HEK293 (cell line): ENCODE results near the gene LPP.
A peak's percentile ranks its signal among the peaks of the same experiment; 100 is the strongest.

Source experiments
- CTCF ChIA-PET: fragments of 350-600 bp; formaldehyde crosslinking; extraction: SDS; loops from one replicate; lab custom pipeline; 2021; ENCODE audit warnings: antibody characterized with exemption; lab: Yijun Ruan, JAX
- POLR2A ChIA-PET: fragments of 300-600 bp; formaldehyde crosslinking; extraction: SDS; loops from one replicate; lab custom pipeline; 2020; ENCODE audit warnings: antibody characterized with exemption, inconsistent platforms; lab: Yijun Ruan, JAX
- H3K27ac ChIP-seq: fragments of 200-500 bp; sonication (Bioruptor generic); 2 replicates; pipeline ENCODE4 v1.5.1; 2014; ENCODE audit warnings: low read depth, low read length, control low read depth, inconsistent platforms; ENCODE audit errors: extremely low read depth
- H3K36me3 ChIP-seq, 2 experiments: fragments of 200-500 bp in 1 of 2; sonication (Bioruptor generic) in 1 of 2; 1 replicate in 1 of 2; 2 replicates in 1 of 2; pipeline ENCODE4 v1.5.1; 2014 to 2017; ENCODE audit warnings: inconsistent platforms in 2 of 2, low read length in 2 of 2; ENCODE audit not compliant: control insufficient read depth in 2 of 2, insufficient read depth in 1 of 2
- H3K4me1 ChIP-seq: fragments of 200-500 bp; sonication (Bioruptor generic); 2 replicates; pipeline ENCODE4 v1.5.1; 2014; ENCODE audit warnings: mild to moderate bottlenecking, low read length, inconsistent platforms; ENCODE audit not compliant: control insufficient read depth, insufficient read depth
- H3K4me3 ChIP-seq: 2 replicates; pipeline ENCODE4 v1.5.1; 2011; ENCODE audit warnings: low read depth, mild to moderate bottlenecking, control low read depth, low read length, moderate library complexity
- H3K9me3 ChIP-seq: fragments of 200-500 bp; sonication (Bioruptor generic); 2 replicates; pipeline ENCODE4 v1.5.1; 2014; ENCODE audit warnings: low read depth, low read length, inconsistent platforms; ENCODE audit not compliant: control insufficient read depth, insufficient read depth
- FEZF1 ChIP-seq: fragments of 450-650 bp; formaldehyde crosslinking; IDR thresholded peaks from 2 replicates; pipeline ENCODE4 v1.5.1; 2016; ENCODE audit warnings: missing biosample characterization, missing genetic modification characterization
- TCF7L2 ChIP-seq: IDR thresholded peaks from 2 replicates; pipeline ENCODE4 v1.6.1; 2011; ENCODE audit warnings: low read depth, mild to moderate bottlenecking, inconsistent platforms, low read length, moderate library complexity, borderline replicate concordance
- WT1 ChIP-seq: fragments of 450-650 bp; formaldehyde crosslinking; IDR thresholded peaks from 2 replicates; pipeline ENCODE4 v1.5.1; 2016; ENCODE audit warnings: missing biosample characterization, missing genetic modification characterization
- ZFHX2 ChIP-seq: fragments of 450-650 bp; formaldehyde crosslinking; conservative IDR thresholded peaks from 2 replicates; pipeline ENCODE4 v1.5.1; 2016; ENCODE audit warnings: missing biosample characterization, missing genetic modification characterization
- ZNF133 ChIP-seq: fragments of 450-650 bp; formaldehyde crosslinking; IDR thresholded peaks from 2 replicates; pipeline ENCODE4 v1.5.1; 2016; ENCODE audit warnings: missing biosample characterization, missing genetic modification characterization
- ZNF138 ChIP-seq: fragments of 450-650 bp; formaldehyde crosslinking; IDR thresholded peaks from 2 replicates; pipeline ENCODE4 v1.5.1; 2016; ENCODE audit warnings: missing biosample characterization, missing genetic modification characterization, borderline replicate concordance
- ZNF157 ChIP-seq: fragments of 450-650 bp; formaldehyde crosslinking; IDR thresholded peaks from 2 replicates; pipeline ENCODE4 v1.5.1; 2016; ENCODE audit warnings: missing biosample characterization, missing genetic modification characterization
- ZNF175 ChIP-seq: fragments of 450-650 bp; formaldehyde crosslinking; IDR thresholded peaks from 2 replicates; pipeline ENCODE4 v1.5.1; 2016; ENCODE audit warnings: missing biosample characterization, missing genetic modification characterization
- ZNF223 ChIP-seq: fragments of 450-650 bp; formaldehyde crosslinking; IDR thresholded peaks from 2 replicates; pipeline ENCODE4 v1.5.1; 2016; ENCODE audit warnings: missing biosample characterization, missing genetic modification characterization
- ZNF23 ChIP-seq: fragments of 450-650 bp; formaldehyde crosslinking; IDR thresholded peaks from 2 replicates; pipeline ENCODE4 v1.5.1; 2016; ENCODE audit warnings: missing biosample characterization, missing genetic modification characterization, borderline replicate concordance
- ZNF266 ChIP-seq: fragments of 450-650 bp; formaldehyde crosslinking; IDR thresholded peaks from 2 replicates; pipeline ENCODE4 v1.5.1; 2016; ENCODE audit warnings: missing biosample characterization, missing genetic modification characterization, low read depth
- ZNF354C ChIP-seq: fragments of 450-650 bp; formaldehyde crosslinking; IDR thresholded peaks from 2 replicates; pipeline ENCODE4 v1.5.1; 2016; ENCODE audit warnings: missing biosample characterization, missing genetic modification characterization, low read depth, borderline replicate concordance
- ZNF366 ChIP-seq: fragments of 450-650 bp; formaldehyde crosslinking; conservative IDR thresholded peaks from 2 replicates; pipeline ENCODE4 v1.5.1; 2016; ENCODE audit warnings: missing biosample characterization, missing genetic modification characterization
- ZNF501 ChIP-seq: fragments of 450-650 bp; formaldehyde crosslinking; IDR thresholded peaks from 2 replicates; pipeline ENCODE4 v1.5.1; 2016; ENCODE audit warnings: missing biosample characterization, missing genetic modification characterization
- ZNF518A ChIP-seq: fragments of 450-650 bp; formaldehyde crosslinking; conservative IDR thresholded peaks from 2 replicates; pipeline ENCODE4 v1.5.1; 2016; ENCODE audit warnings: low read depth, missing biosample characterization, missing genetic modification characterization
- ZNF555 ChIP-seq: fragments of 450-650 bp; formaldehyde crosslinking; conservative IDR thresholded peaks from 2 replicates; pipeline ENCODE4 v1.5.1; 2017; ENCODE audit warnings: missing biosample characterization, mild to moderate bottlenecking, missing genetic modification characterization, inconsistent platforms
- ZNF560 ChIP-seq: fragments of 450-650 bp; formaldehyde crosslinking; IDR thresholded peaks from 2 replicates; pipeline ENCODE4 v1.5.1; 2017; ENCODE audit warnings: missing biosample characterization, missing genetic modification characterization, borderline replicate concordance
- ZNF623 ChIP-seq: fragments of 450-650 bp; formaldehyde crosslinking; IDR thresholded peaks from 2 replicates; pipeline ENCODE4 v1.5.1; 2016; ENCODE audit warnings: missing biosample characterization, missing genetic modification characterization
- ZNF664 ChIP-seq: fragments of 450-650 bp; formaldehyde crosslinking; IDR thresholded peaks from 2 replicates; pipeline ENCODE4 v1.5.1; 2016; ENCODE audit warnings: missing biosample characterization, missing genetic modification characterization
- ZNF76 ChIP-seq: fragments of 450-650 bp; formaldehyde crosslinking; IDR thresholded peaks from 2 replicates; pipeline ENCODE4; 2016; ENCODE audit warnings: low read depth, missing biosample characterization, missing genetic modification characterization, borderline replicate concordance
- ZNF776 ChIP-seq: fragments of 450-650 bp; formaldehyde crosslinking; IDR thresholded peaks from 2 replicates; pipeline ENCODE4 v1.5.0; 2017; ENCODE audit warnings: missing biosample characterization, missing genetic modification characterization, borderline replicate concordance
- ZXDB ChIP-seq: fragments of 450-650 bp; formaldehyde crosslinking; IDR thresholded peaks from 2 replicates; pipeline ENCODE4 v1.5.1; 2016; ENCODE audit warnings: missing biosample characterization, missing genetic modification characterization
- TF ChIP-seq, protein P1 (sequence below): fragments of 450-650 bp; formaldehyde crosslinking; IDR thresholded peaks from 2 replicates; pipeline ENCODE4 v1.5.1; 2016; ENCODE audit warnings: missing biosample characterization, missing genetic modification characterization
- TF ChIP-seq, protein P2 (sequence below): fragments of 450-650 bp; formaldehyde crosslinking; IDR thresholded peaks from 2 replicates; pipeline ENCODE4 v1.5.1; 2016; ENCODE audit warnings: missing biosample characterization, missing genetic modification characterization

Gene LPP

DNA sequence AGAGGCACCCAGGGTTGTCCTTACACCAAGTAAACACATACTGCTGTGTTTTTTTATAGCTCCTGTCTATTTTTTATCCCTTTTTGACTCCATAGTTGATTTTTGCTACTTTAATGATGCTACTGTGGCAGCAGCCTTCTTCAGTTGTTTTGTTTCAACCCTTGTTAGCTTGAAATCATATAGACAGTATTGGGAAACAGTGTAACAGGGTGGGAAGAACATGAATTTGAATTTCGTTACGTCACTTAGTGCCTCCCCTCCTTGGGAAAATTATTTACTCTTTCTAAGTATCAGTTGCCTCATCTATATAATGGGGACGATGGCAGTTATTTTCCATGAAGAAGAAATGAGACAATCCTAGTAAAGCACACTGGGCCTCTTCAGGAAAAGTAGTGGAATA, 608.0 kb downstream of the LPP start:
- ChIA-PET POLR2A (no interaction called here), CTCF (no interaction called here)

GRCh38 chr3:188764609-188765008, 610.7 kb downstream of the LPP start:
- no peaks in the 10 kb centered on the region for H3K4me1 ChIP-seq
- ChIA-PET CTCF (no interaction called here), POLR2A (no interaction called here)
- no peak overlapping the region for H3K4me3 ChIP-seq
- no peaks in the 10 kb centered on the region for H3K9me3 ChIP-seq
- no peak for TF ChIP-seq ZNF157 (tag by site-specific recombination)
- 0 out of 2 replicates have a peak, but pooled peaks have one; percentile 15 for TF ChIP-seq FEZF1 (tag by site-specific recombination)
- no peaks in the 10 kb centered on the region for H3K36me3 ChIP-seq
- no peak overlapping the region for H3K27ac ChIP-seq

More for the DNA sequence above, 608.0 kb downstream of the LPP start:
- TF ChIP-seq ZXDB (tag by site-specific recombination) (no peak), ZNF76 (no peak)
- H3K27ac ChIP-seq = no peak overlapping the region
- H3K9me3 ChIP-seq = no peaks in the 10 kb centered on the region
- H3K36me3 ChIP-seq = no peaks in the 10 kb centered on the region
- H3K4me3 ChIP-seq = no peak overlapping the region
- H3K4me1 ChIP-seq = no peaks in the 10 kb centered on the region

- ChIA-PET POLR2A (no interaction called here), CTCF (no interaction called here)
- H3K4me1 ChIP-seq = no peaks in the 10 kb centered on the region
- no peaks in the 10 kb centered on the region for H3K9me3 ChIP-seq
- no peaks in the 10 kb centered on the region for H3K36me3 ChIP-seq
- no peak overlapping the region for H3K27ac ChIP-seq
- no peak overlapping the region for H3K4me3 ChIP-seq
- TF ChIP-seq ZFHX2 (tag by site-specific recombination) = no peak
- TF ChIP-seq ZNF560 (tag by site-specific recombination) = no peak
- no peak for TF ChIP-seq ZNF366
- TF ChIP-seq, protein P1, sequence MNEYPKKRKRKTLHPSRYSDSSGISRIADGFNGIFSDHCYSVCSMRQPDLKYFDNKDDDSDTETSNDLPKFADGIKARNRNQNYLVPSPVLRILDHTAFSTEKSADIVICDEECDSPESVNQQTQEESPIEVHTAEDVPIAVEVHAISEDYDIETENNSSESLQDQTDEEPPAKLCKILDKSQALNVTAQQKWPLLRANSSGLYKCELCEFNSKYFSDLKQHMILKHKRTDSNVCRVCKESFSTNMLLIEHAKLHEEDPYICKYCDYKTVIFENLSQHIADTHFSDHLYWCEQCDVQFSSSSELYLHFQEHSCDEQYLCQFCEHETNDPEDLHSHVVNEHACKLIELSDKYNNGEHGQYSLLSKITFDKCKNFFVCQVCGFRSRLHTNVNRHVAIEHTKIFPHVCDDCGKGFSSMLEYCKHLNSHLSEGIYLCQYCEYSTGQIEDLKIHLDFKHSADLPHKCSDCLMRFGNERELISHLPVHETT = no peak
- no peak for TF ChIP-seq ZNF223 (tag by site-specific recombination)
- TF ChIP-seq, protein P2, sequence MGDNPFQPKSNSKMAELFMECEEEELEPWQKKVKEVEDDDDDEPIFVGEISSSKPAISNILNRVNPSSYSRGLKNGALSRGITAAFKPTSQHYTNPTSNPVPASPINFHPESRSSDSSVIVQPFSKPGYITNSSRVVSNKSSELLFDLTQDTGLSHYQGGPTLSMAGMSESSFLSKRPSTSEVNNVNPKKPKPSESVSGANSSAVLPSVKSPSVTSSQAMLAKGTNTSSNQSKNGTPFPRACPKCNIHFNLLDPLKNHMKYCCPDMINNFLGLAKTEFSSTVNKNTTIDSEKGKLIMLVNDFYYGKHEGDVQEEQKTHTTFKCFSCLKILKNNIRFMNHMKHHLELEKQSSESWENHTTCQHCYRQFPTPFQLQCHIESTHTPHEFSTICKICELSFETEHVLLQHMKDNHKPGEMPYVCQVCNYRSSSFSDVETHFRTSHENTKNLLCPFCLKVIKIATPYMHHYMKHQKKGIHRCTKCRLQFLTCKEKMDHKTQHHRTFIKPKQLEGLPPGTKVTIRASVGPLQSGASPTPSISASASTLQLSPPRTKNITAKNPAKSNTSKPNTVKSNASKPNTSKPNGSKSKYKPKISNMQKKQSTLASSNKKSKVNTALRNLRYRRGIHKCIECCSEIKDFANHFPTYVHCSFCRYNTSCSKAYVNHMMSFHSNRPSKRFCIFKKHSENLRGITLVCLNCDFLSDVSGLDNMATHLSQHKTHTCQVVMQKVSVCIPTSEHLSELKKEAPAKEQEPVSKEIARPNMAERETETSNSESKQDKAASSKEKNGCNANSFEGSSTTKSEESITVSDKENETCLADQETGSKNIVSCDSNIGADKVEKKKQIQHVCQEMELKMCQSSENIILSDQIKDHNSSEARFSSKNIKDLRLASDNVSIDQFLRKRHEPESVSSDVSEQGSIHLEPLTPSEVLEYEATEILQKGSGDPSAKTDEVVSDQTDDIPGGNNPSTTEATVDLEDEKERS (tag by site-specific recombination) = no peak
- no peak for TF ChIP-seq ZNF623
- no peak for TF ChIP-seq WT1 (tag by site-specific recombination)
- no peak for TF ChIP-seq ZNF501
- TF ChIP-seq ZNF266 = no peak
- no peak for TF ChIP-seq ZNF555 (tag by site-specific recombination)
- TF ChIP-seq TCF7L2 = no peak
- TF ChIP-seq ZNF138 (tag by site-specific recombination) = no peak
- no peak for TF ChIP-seq ZNF175
- TF ChIP-seq ZNF664 (tag by site-specific recombination) = no peak
- no peak for TF ChIP-seq ZNF133 (tag by site-specific recombination)
- no peak for TF ChIP-seq ZNF776 (tag by site-specific recombination)
- no peak for TF ChIP-seq ZNF23 (tag by site-specific recombination)
- no peak for TF ChIP-seq ZNF354C (tag by site-specific recombination)
- TF ChIP-seq ZNF518A (tag by site-specific recombination) = no peak
- TF ChIP-seq, all 188 proteins: peak for 0
These were observed 615.9 kb downstream of the LPP start for GRCh38 chr3:188769831-188770230.
